Esophagus (tissue), 2 donors: Measurements from ENCODE around the gene TBXA2R. TPM values are rescaled to one million over a fixed set of nuclear protein-coding genes. Genes with fewer than 3 reads are reported as not detected.

Source experiments
- H3K27ac ChIP-seq, 2 donors: one replicate each; pipeline ENCODE4 v1.5.1; 2013; ENCODE audit warnings: low read depth in 2 of 2, mild to moderate bottlenecking in 2 of 2, inconsistent platforms in 1 of 2, low read length in 1 of 2, moderate library complexity in 1 of 2
- H3K27me3 ChIP-seq, 2 donors: one replicate each; pipeline ENCODE4 v1.6.1; 2013; ENCODE audit warnings: low read length in 2 of 2, control low read depth in 1 of 2, mild to moderate bottlenecking in 1 of 2; ENCODE audit not compliant: insufficient read depth in 2 of 2, control insufficient read depth in 1 of 2
- H3K36me3 ChIP-seq, 2 donors: one replicate each; pipeline ENCODE4 v1.6.1; 2013; ENCODE audit warnings: low read length in 1 of 2; ENCODE audit not compliant: control insufficient read depth in 2 of 2, insufficient read depth in 2 of 2
- H3K4me1 ChIP-seq, 2 donors: one replicate each; pipeline ENCODE4 v1.6.1; 2013; ENCODE audit warnings: low read length in 1 of 2; ENCODE audit not compliant: control insufficient read depth in 2 of 2, insufficient read depth in 2 of 2
- H3K4me3 ChIP-seq, 2 donors: one replicate each; pipeline ENCODE4 v1.5.1; 2013; ENCODE audit warnings: low read length in 2 of 2, mild to moderate bottlenecking in 2 of 2, low read depth in 1 of 2, moderate library complexity in 1 of 2
- H3K9me3 ChIP-seq, 2 donors: one replicate each; pipeline ENCODE4 v1.6.1; 2013; ENCODE audit warnings: mild to moderate bottlenecking in 2 of 2, low read depth in 1 of 2, low read length in 1 of 2, moderate library complexity in 1 of 2; ENCODE audit not compliant: control insufficient read depth in 2 of 2, insufficient read depth in 1 of 2
- whole genome bisulfite sequencing, 2 donors: extraction: QIAGEN DNeasy Blood & Tissue Kit; methylation state at CpG; one replicate each; pipeline ENCODE4 v1.1.7; 2013; 5-methylcytosine and 5-hydroxymethylcytosine counted together
- polyA plus RNA-seq, 2 donors: library from polyadenylated mRNA; stranded (reverse); fragments of 200-250 nt; gene quantifications; one replicate each; pipeline ENCODE4 v1.2.3, GENCODE V29; 2013
- donor health status: healthy with polysubstance abuse.
- donor health status: Bipolar disorder and iron deficiency.

TBXA2R gene
- polyA plus RNA-seq, 2 donors = 0.59 to 0.64 TPM

DNA sequence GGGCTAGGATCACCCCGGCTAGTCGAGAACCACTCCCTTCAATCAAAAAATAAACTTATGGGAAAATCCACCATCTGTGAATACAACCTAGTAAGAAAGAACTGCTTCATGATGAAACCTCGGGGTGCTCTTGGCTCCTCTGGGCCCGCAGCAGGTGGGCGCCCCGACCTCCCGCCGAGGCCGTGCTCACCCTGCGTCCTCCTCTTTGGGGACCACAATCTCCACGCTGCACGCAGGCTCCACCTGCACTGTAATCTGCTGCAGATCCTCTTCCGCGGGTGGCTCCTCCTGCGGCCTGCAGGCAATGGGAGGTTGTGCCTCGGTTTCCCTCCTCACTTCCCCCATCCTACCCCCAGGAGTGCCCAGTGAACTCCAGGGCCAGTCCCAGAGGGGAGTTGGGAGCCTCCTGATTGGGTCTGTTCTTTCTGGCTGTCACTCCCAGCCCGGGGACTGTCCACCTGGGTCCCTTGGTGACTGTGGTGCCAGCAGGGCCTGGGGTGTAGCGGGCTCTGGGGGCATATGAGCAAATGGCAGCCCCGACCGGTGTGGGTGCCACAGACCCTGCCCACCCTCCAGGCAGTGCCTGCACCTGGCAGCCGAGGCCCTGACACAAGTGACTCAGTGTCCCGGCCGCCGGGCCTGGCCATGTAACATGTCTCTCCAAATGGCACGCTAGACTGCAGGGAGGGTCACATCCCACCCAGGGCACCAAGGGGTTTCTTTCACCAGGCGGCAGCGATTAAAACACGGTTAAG is 35.0 kb upstream of the TBXA2R start:
- Histone ChIP-seq H3K36me3 (peaks cover 0 to 47% of the 10 kb centered on the region in 2 donors), H3K4me1 (peaks cover 0 to 4% of the 10 kb centered on the region in 2 donors), H3K4me3 (no peak overlapping the region), H3K27me3 (no peaks in the 10 kb centered on the region), H3K27ac (no peak overlapping the region), H3K9me3 (no peaks in the 10 kb centered on the region)
- 93 to 94% methylated on average over 27 to 28 of the region's 28 CpGs for WGBS, 2 donors

DNA sequence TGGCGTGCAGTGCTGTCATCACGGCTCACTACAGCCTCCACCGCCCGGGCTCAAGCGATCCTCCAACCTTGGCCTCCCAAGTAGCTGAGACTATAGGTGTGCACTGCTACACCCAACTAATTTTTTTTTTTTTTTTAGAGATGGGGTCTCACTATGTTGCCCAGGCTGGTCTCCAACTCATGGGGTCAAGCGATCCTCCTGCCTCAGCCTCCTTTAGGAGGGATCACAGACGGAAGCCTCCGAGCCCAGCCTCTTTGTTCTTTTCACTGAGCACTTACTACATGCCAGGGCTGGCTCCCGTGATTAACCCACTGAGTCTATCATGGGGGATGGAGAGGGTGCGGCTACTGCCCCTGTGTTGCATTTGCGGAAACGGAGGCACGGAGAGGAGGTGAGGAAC is 32.8 kb upstream of the TBXA2R start:
- no peaks in the 10 kb centered on the region for H3K27me3 ChIP-seq
- peaks cover 0 to 41% of the 10 kb centered on the region in 2 donors for H3K36me3 ChIP-seq
- no peaks in the 10 kb centered on the region for H3K4me1 ChIP-seq
- H3K4me3 ChIP-seq = no peak overlapping the region
- H3K27ac ChIP-seq = no peak overlapping the region
- 97% methylated on average over 13 of the region's 13 CpGs for WGBS, 2 donors
- H3K9me3 ChIP-seq = no peaks in the 10 kb centered on the region

DNA sequence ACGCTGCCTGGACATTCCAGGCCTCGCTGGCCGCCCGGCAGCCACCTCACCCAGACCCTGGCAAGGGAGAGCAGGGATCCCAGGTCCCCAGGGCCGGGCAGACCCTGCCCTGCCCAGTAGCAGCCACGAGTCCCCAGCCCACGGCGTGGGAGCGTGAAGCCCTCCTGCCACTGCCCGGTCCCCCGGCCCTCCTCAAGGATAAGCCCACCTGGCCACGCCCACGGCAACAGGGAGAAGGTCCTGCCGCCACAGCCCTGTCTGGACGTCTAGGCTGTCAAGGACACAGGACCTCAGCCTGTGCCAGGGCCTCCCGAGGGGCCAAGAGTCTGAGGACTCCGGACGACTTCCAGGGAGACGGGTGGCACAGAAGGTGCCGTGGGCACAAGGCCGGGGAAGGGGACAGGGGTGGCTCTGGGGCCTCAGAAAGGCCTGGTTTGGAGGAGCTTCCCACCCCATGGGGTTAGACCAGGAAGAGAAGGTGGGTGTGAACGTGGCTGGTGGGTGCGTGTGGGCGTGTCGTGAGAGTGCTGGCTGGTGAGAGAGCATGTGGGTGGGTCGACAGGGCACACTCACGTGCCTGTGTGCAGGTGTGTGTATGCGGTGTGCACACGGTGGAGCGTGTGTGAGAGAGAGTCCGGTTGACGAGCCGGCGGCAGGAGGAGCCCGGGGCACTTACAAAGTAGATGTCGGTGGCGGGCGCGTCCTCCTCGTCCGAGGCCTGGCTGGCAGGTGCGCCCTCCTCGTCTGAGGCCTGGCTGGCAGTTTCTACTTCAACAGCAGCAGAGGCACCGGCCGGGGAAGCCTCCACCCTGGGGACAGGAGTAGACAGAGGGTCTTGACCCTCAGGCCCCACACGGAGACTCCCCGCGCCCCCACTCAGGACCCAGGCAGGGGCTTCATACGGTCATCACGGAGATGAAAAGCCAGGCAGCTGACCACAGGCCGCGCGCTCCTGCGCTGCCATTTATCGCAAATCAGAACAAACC is 31.8 kb upstream of the TBXA2R start:
- no peak overlapping the region for H3K27ac ChIP-seq
- H3K4me1 ChIP-seq = no peaks in the 10 kb centered on the region
- peaks cover 0 to 44% of the 10 kb centered on the region in 2 donors for H3K36me3 ChIP-seq
- no peaks in the 10 kb centered on the region for H3K27me3 ChIP-seq
- H3K9me3 ChIP-seq = no peaks in the 10 kb centered on the region
- 89 to 90% methylated on average over 53 to 55 of the region's 55 CpGs for WGBS, 2 donors
- H3K4me3 ChIP-seq = no peak overlapping the region

DNA sequence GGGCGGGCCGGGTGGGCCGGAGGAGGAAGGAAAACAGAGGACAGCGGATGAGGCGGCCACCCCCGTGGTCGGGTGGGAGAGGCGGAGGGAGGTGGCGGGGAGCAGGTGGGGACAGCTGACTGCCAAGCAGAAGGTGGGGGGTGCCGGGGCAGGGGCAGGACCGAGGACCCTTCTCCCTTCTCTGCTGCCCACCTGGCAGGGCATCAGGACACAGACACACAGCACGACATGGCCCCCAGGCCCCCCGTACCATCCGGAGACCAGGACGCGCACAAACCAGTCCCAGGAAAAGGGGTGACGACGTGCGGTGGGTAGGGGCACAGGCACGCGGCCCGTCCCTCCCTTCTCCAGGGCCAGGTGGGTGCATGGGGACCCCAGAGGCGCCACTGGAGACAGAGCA is 30.9 kb upstream of the TBXA2R start:
- Histone ChIP-seq H3K36me3 (peaks cover 0 to 44% of the 10 kb centered on the region in 2 donors), H3K27ac (no peak overlapping the region), H3K4me1 (no peaks in the 10 kb centered on the region), H3K27me3 (no peaks in the 10 kb centered on the region), H3K9me3 (no peaks in the 10 kb centered on the region), H3K4me3 (no peak overlapping the region)
- WGBS, 2 donors = 93 to 98% methylated on average over 14 to 23 of the region's 23 CpGs

DNA sequence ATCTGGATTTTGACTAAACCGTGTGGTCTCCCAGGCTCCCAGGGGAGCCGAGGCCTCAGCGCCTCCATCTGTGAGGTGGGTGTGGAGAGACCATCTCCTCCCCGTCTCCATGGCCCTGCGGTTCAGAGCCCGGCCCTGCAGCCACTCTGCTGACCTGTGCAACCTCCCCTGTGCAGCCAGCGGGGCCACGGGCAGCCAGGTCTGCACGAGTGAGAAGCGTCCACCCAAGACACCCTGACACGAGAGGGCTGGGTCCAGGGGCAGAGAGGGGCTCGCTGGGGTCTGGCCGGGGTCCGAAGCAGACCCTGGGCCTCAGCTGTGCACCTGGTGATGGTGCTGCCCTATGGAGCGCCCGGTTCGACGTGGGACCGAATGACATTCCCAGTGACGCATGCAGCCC is 30.3 kb upstream of the TBXA2R start:
- no peaks in the 10 kb centered on the region for H3K4me1 ChIP-seq
- no peaks in the 10 kb centered on the region for H3K27me3 ChIP-seq
- H3K9me3 ChIP-seq = no peaks in the 10 kb centered on the region
- 91 to 96% methylated on average over 20 of the region's 20 CpGs for WGBS, 2 donors
- H3K36me3 ChIP-seq = peaks cover 0 to 45% of the 10 kb centered on the region in 2 donors
- H3K4me3 ChIP-seq = no peak overlapping the region
- H3K27ac ChIP-seq = no peak overlapping the region

DNA sequence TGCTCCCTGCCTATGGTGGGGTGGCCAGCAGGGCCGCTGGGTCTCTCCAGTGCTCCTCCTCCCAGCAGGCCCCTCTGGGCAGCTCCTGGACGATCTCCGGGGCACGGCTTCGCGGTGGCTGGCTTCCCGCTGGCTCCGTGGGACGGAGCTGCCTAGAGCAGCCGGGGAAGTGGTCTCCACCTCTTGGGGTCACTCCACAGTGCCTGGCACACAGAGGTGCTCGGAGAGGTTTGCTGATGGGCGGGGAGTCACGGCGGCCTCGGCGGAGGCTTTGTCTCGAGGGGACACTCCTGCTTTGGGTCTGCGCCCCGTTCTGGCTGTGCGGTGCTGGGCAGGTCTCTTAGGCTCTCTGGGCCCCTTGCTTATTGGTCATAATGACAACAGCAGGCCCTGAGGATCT is 29.8 kb upstream of the TBXA2R start:
- Histone ChIP-seq H3K9me3 (no peaks in the 10 kb centered on the region), H3K27ac (no peak overlapping the region), H3K4me1 (no peaks in the 10 kb centered on the region), H3K36me3 (peaks cover 0 to 45% of the 10 kb centered on the region in 2 donors), H3K4me3 (no peak overlapping the region), H3K27me3 (no peaks in the 10 kb centered on the region)
- 91 to 92% methylated on average over 20 of the region's 20 CpGs for WGBS, 2 donors

DNA sequence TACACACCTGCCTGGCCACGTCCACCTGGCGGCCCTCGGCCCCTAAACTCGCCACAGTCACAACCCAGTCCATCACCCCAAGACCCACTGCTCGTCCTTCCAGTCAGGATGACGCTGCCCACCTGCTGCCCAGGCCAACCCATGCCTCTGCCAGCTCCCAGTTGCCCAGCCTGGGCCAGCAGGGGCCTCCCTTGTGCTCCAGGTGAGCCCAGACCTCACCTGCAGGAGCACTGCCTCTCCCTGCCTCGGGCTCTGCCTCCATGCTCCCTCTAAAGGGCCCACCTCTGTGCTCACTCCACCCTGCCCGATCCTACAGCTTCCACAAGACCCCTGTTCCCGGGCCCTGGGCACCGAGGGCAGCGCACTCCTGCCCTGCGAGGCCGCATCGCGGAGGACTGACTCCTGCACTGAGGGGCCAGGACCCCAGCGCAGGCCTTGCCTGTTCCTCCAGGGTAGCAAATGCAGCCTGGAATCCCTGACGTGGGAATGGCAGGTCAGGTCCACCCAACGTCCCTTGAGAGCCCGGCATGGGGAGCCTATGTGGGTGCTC is 27.9 kb upstream of the TBXA2R start:
- no peak overlapping the region for H3K4me3 ChIP-seq
- H3K27me3 ChIP-seq = no peaks in the 10 kb centered on the region
- H3K36me3 ChIP-seq = peaks cover 0 to 49% of the 10 kb centered on the region in 2 donors
- H3K9me3 ChIP-seq = no peaks in the 10 kb centered on the region
- H3K27ac ChIP-seq = no peak overlapping the region
- 94 to 95% methylated on average over 19 of the region's 19 CpGs for WGBS, 2 donors
- no peaks in the 10 kb centered on the region for H3K4me1 ChIP-seq

DNA sequence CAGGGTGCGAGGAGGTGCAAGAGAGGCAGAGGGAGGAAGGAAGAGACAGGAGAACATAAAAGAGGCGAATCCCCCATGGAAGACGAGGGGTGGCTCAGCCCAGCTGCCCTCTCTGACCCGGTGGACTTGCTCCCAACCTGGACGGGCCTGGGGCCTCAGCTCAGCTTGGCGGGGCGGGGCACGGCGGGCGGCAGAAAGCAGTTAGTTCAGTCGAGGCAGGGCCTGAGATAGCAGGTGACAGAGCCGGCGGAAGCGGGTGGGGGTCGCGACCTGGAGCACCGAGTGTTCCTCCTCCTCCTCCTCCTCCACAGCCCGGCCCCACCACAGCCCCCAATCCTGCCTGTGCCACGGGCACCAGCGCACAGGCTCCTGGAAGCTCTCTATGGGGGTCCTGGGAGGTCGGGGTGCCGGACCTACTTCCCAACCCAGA is 26.9 kb upstream of the TBXA2R start:
- Histone ChIP-seq H3K27me3 (no peaks in the 10 kb centered on the region), H3K4me1 (no peaks in the 10 kb centered on the region), H3K36me3 (peaks cover 0 to 47% of the 10 kb centered on the region in 2 donors), H3K4me3 (no peak overlapping the region), H3K27ac (no peak overlapping the region), H3K9me3 (no peaks in the 10 kb centered on the region)
- WGBS, 2 donors = 89 to 92% methylated on average over 21 to 22 of the region's 22 CpGs

DNA sequence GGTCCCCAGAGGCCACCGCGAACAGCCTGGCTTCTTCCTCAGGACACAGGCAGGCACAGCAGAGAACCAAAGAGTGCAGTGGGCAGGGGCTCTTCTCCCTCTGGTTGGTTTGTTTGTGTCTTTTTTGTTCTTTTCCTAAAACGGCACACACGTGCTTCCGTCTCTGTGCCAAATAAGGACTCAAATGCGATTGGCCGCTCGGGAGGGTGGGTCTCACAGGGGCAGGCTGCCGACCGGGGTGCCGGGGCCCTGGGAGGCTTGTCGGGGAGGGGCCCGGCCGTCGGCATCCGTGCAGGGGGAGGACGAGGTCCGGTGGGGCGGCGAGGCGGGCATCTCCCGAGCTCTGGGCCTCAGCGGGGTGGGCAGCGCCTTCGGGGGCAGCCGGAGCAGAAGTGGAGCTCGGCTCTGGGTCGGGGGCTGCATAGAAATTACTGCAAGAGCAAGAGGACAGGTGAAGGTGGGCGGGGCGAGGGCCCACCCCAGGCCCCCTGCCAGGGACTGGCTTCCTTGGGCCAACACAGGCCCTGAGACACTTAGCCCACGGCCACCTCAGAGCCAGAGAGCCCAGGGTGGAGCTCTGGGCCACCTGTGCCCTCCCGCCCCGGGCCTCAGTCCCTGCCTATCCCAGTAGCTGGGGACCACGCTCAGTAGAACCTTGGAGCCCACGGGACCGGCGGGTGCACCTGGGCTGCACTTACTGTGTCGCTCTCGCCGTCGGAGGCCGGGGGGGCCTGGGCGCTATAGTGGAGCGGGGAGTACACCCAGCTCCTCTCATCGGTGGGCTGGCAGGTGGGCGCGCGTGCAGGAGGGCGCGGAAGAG is 26.3 kb upstream of the TBXA2R start:
- Histone ChIP-seq H3K36me3 (peaks cover 0 to 43% of the 10 kb centered on the region in 2 donors), H3K4me1 (no peaks in the 10 kb centered on the region), H3K4me3 (no peak overlapping the region), H3K27me3 (no peaks in the 10 kb centered on the region), H3K27ac (peak overlapping the region; percentile 10 to 54), H3K9me3 (no peaks in the 10 kb centered on the region)
- WGBS, 2 donors = 85 to 86% methylated on average over 45 to 50 of the region's 50 CpGs
